ENCODE results near the gene FBXW8.
"Not testable (repeated sequence)": the region's sequence is repeated elsewhere in the genome, so short reads cannot be mapped to it uniquely, and the experiment has no call there.

FBXW8 gene

GRCh38 chr12:117053597-117054201, 142.9 kb downstream of the FBXW8 start:
- no peak for DNase-seq (ENCODE audit: low read depth, low spot score)

GRCh38 chr12:117054279-117054678, 143.5 kb downstream of the FBXW8 start:
- no peak for DNase-seq (ENCODE audit: low read depth, low spot score)

DNA sequence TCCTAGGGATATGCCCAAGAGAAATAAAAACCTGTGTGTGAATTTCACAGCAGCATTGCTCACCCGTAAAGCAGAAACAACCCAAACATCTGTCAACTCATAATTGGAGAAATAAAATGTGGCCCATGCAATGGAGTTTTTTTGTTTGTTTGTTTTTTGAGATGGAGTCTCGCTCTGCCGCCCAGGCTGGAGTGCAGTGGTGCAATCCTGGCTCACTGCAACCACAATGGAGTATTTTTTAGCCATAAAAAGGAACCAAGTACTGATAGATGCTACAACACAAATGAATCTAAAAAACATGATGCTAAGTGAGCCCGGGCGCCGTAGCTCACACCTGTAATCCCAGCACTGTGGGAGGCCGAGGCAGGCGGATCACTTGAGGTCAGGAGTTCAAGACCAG, 146.9 kb downstream of the FBXW8 start:
- not testable (repeated sequence) for DNase-seq (ENCODE audit: low read depth, low spot score)

DNA sequence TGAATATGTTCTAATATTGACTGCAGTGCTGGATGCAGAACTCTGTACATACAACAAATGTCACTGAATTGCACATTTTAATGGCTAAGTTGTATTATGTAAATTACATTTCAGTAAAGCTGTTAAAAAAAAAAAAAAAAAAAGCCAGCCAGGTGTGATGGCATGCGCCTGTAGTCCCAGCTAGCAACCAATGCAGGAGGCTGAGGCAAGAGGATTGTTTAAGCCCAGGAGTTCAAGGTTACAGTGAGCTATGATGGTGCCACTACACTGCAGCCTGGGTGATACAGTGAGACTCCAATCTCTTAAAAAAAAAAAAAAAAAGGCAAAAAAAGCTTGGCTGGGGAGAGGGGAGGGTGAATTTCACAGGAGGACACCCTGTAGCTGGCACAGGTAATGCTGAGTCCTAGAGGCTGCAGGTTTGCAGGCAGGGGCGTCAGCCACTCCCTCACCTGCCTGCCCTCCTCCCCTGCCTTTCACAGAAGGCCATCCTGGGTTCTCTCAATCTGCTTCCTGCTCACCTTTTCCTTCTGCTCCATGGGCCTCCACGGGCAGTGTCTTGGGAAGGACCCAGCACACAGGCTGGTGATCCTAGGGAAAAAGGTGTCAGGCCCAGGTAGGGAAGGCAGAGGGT, 147.8 kb downstream of the FBXW8 start:
- DNase-seq (ENCODE audit: low read depth, low spot score): no peak

DNA sequence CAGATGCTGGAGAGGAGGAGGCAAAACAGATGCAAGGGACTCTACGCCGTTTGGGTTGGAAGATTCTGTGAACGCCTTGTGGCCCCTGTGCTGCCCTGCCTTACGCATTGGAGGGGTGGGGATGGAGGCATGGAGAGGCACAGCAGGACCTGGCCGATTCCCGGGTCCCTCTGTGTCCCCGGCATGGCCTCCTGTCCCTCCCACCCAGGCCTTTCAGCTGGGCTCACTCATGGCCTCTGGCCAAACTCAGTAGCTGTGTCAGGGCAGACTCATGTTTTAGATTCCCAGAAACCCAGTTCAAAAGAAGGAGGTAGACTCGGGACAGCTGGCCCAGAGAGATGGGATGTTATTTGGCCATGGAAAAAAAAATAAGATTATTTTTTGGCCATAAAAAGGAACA, 148.4 kb downstream of the FBXW8 start:
- no peak for DNase-seq (ENCODE audit: low read depth, low spot score)

DNA sequence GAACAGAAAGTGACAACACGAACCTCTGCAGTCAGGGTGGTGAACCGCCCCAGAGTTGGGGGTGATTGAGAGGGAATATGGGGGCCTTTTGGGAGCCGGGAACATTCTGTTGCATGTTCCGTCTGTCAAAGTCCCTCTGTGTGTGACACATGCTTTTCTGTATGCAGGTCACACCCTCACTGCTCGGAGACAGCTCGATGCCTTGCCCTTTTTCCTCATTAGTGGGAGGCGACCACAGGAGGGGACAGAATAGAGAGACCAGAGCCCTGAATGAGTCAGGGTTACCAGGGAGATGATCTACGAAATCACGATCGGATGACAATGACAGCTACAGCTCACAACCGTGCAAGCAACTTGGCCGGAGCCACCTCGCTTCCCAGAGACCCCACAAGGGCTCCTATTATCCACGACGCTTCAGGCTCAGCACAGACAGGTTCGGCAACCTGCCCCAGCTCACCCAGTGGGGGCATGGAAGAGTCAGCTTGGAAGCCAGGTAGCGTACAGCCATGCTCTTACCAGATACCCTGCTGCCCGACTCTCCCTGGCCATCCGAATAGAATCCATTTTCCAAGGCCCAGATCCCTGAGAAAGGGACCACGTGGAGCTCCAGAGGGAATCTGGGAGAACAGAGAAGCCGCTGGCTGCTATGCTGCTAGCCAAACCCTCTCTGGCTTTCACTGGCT, 149.6 kb downstream of the FBXW8 start:
- DNase-seq (ENCODE audit: low read depth, low spot score): peak; percentile 34

GRCh38 chr12:117060929-117061305, 150.2 kb downstream of the FBXW8 start:
- no peak for DNase-seq (ENCODE audit: low read depth, low spot score)

DNA sequence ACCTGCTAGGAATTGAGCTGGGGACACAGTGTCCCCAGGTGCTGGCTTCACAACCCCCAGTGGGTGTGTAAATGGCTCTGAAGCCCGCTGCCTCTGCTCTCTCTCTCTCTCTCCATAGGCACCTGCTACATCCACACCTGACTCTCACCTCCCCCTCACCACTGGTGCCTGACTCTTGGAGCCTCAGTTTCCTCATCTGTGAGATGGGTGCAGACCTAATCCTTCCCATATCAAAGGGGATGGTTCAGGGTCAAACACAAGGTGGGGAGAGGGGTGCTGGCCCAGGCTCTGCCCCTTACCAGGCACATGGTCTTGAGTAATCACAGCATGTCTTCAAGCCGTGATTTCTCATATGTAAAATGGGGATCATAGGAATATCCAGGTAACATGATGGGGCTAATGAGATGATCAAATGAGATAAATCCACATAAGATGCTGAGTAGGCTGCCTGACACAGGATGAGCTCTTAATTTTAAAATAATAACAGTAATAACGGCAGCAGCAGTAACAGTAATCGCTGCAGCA, 150.9 kb downstream of the FBXW8 start:
- no peak for DNase-seq (ENCODE audit: low read depth, low spot score)

DNA sequence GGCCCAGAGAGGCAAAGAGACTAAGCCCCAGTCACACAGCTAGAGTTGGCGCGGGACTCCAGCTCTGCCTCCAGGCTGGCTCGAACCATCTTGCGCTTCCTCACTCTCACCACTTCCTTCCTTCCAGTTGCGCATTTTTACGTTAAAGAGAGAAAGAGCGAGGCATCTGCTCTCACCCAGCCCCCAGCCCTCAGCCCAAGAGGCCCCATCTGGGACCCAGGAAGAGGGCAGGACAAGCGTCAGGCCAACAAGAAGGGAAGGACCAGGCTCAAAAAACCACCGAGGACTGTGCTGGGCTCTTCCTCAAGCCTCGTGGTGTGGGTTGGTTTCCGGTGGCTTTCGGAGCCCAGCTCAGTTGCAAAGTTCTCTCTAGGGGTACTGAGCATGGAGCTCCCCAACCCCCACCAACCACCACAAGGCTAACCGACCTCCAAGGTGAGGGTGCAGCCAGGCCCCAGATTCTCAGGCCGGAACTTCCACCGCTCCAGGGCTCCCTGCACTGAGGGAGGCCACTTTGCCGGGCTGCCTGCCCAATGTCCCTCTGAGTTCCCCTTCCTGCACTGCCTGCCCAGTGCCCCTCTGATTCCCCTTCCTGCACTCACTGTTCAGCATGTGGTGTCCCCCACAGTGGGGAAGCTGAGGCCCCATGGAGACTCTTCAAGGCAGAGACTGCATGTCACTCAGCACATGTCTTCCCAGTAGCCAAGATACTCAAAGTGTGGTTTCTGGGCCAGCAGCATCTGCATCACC, 152.6 kb downstream of the FBXW8 start:
- no peak for DNase-seq (ENCODE audit: low read depth, low spot score)

DNA sequence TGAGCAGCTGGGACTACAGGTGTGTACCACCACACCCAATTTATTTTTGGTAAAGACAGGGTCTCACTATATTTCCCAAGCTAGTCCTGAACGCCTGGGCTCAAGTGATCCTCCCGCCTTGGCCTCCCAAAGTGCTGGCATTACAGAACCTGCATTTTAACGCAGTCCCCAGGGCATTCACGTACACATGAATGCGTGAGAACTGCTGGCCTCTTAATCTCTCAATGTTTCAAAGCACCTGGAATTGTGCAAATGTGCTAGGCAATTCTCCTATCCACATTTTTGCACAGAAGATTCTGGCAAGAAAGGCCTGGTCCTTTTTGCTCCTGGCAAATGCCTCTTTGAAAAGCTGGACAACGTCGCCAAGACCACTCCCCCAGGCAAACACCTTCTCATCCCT, 153.3 kb downstream of the FBXW8 start:
- no peak for DNase-seq (ENCODE audit: low read depth, low spot score)

- DNase-seq (ENCODE audit: low read depth, low spot score): no peak
These were observed 153.8 kb downstream of the FBXW8 start for GRCh38 chr12:117064596-117064995.

GRCh38 chr12:117067016-117067415, 156.3 kb downstream of the FBXW8 start:
- DNase-seq (ENCODE audit: low read depth, low spot score): no peak

GRCh38 chr12:117067638-117068037, 156.9 kb downstream of the FBXW8 start:
- no peak for DNase-seq (ENCODE audit: low read depth, low spot score)

DNA sequence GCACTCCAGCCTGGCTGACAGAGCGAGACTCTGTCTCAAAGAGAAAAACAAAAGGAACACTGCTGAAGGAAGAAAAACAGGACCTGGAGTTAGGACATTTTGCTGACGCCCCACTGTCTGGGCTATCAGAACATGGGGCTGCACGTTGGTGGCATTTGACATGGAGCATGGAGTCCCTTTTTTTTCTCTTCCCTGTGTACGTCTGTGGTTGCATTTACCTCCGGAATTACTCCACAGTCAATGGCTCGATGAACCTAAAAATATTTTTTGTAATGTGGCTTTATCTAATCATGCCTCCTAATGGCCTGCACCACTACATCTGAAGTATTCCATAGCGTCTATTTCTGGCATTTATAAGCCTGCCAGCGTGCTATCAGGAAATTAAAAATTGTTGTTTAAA, 157.7 kb downstream of the FBXW8 start:
- DNase-seq (ENCODE audit: low read depth, low spot score): no peak

- no peak for DNase-seq (ENCODE audit: low read depth, low spot score)
These were observed 158.5 kb downstream of the FBXW8 start for GRCh38 chr12:117069101-117069797.

DNA sequence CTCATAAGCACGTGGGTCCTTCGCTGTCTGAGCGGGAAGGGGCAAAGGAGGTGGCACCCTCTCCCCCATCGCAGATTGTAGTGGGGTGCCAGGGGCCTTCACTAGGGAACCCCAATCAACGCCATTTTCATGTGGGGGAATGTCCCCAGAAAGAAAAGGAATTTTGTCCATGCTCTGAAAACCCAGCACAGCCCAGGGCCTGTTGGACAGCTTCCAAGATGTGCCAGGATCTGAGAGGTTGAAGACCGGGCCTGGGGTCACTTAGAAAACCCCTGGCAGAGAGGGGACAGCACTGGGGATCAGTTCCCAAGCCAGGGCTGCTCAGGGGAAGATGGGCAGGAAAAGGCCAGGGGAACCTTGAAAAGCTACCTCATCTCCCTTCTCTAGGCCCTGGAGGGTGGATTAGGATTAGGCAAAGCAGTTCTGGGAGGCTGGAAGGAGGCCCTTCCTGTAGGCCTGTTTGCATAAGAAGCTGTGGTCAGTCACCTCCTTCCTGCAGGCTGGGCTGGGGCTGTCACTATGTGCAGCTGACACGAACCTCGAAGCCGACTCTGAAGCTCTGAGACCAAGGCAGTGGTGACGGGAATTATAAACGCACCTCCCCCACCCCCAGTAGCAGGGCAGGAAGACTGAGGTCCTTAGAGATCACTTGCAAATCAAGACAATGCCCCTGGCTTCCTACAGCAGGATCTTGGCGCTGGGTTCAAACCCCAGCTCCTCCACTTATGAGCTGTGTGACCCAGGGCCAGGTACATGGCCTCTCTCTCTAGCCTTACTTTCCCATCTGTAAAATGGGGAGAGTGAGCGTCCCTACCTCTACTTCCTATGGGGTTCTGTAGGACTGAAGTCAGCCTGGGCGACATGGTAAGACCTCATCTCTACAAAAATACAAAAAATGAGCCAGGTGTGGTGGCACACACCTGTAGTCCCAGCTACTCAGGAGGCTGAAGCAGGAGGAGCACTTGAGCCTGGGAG, 159.5 kb downstream of the FBXW8 start:
- no peak for DNase-seq (ENCODE audit: low read depth, low spot score)

GRCh38 chr12:117071009-117071408, 160.3 kb downstream of the FBXW8 start:
- DNase-seq (ENCODE audit: low read depth, low spot score): no peak

GRCh38 chr12:117072106-117072505, 161.4 kb downstream of the FBXW8 start:
- DNase-seq (ENCODE audit: low read depth, low spot score): no peak

- DNase-seq (ENCODE audit: low read depth, low spot score): no peak
These were observed 162.2 kb downstream of the FBXW8 start for GRCh38 chr12:117072736-117073490.

- DNase-seq (ENCODE audit: low read depth, low spot score): no peak
These were observed 162.9 kb downstream of the FBXW8 start for GRCh38 chr12:117073611-117074010.

Measured in astrocyte of the hippocampus (primary cell).